Neural crest cell (in vitro differentiated cells): Measurements from ENCODE around the gene EPN1. TPM values are rescaled to one million over a fixed set of nuclear protein-coding genes. Genes with fewer than 3 reads are reported as not detected.
"Not testable (repeated sequence)": the region's sequence is repeated elsewhere in the genome, so short reads cannot be mapped to it uniquely, and the experiment has no call there.

ENCODE experiments used
- DNase-seq: peaks from one replicate; pipeline ENCODE4 v3.0.0; 2021; ENCODE audit warnings: low read depth, mixed read lengths, low spot score
- H3K27ac Mint-ChIP-seq: one replicate; pipeline ENCODE4 v1.8.0; 2021; ENCODE audit warnings: mild to moderate bottlenecking, mixed read lengths; ENCODE audit not compliant: unreplicated experiment
- H3K27me3 Mint-ChIP-seq: 2 replicates; pipeline ENCODE4 v1.8.0; 2021; ENCODE audit warnings: low read depth, mild to moderate bottlenecking, mixed read lengths
- H3K36me3 Mint-ChIP-seq: 2 replicates; pipeline ENCODE4 v1.8.0; 2021; ENCODE audit warnings: low read depth, mild to moderate bottlenecking, mixed read lengths
- H3K4me1 Mint-ChIP-seq: 2 replicates; pipeline ENCODE4 v1.8.0; 2021; ENCODE audit warnings: mixed read lengths
- H3K4me3 Mint-ChIP-seq: one replicate; pipeline ENCODE4 v1.8.0; 2021; ENCODE audit warnings: mild to moderate bottlenecking, mixed read lengths
- H3K9me3 Mint-ChIP-seq: 2 replicates; pipeline ENCODE4 v1.8.0; 2021; ENCODE audit warnings: mixed read lengths
- total RNA-seq: library from RNA; stranded (reverse); gene quantifications from 2 replicates; pipeline ENCODE4 v1.2.1, GENCODE V29; 2021
- TF ChIP-seq, protein P1 (sequence below): fragments of 200-600 bp; sonication (generic); conservative IDR thresholded peaks from 2 replicates; pipeline ENCODE4 v1.5.0; 2021; ENCODE audit warnings: antibody characterized with exemption, mild to moderate bottlenecking

Gene EPN1
- total RNA-seq, 1 donor from 2014 or later = 129 TPM

DNA sequence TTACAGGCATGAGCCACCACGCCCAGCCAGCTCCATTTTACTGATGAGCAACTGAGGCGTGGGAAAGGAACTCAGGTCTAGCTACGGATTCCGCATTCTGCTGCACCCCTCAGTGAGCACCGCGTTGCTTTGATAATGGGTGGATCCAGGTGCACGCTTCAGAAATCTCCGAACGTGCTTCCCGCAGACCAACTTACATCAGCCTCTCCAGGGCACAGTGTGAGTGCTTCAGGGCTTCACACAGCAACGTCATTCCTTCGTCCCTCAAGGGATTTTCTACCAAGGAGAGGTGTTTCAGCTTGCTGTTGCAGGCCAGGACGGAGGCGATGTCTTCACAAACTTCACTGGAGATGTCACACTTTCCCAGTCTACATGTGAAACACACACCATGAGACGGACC is 41.5 kb downstream of the EPN1 start:
- Mint-ChIP-seq H3K36me3 (peaks cover 13% of the 10 kb centered on the region), H3K27ac (no peak overlapping the region), H3K4me1 (no peaks in the 10 kb centered on the region), H3K4me3 (no peak overlapping the region), H3K27me3 (peaks cover 11% of the 10 kb centered on the region), H3K9me3 (peaks cover 18% of the 10 kb centered on the region)
- TF ChIP-seq, protein P1, sequence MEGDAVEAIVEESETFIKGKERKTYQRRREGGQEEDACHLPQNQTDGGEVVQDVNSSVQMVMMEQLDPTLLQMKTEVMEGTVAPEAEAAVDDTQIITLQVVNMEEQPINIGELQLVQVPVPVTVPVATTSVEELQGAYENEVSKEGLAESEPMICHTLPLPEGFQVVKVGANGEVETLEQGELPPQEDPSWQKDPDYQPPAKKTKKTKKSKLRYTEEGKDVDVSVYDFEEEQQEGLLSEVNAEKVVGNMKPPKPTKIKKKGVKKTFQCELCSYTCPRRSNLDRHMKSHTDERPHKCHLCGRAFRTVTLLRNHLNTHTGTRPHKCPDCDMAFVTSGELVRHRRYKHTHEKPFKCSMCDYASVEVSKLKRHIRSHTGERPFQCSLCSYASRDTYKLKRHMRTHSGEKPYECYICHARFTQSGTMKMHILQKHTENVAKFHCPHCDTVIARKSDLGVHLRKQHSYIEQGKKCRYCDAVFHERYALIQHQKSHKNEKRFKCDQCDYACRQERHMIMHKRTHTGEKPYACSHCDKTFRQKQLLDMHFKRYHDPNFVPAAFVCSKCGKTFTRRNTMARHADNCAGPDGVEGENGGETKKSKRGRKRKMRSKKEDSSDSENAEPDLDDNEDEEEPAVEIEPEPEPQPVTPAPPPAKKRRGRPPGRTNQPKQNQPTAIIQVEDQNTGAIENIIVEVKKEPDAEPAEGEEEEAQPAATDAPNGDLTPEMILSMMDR = no peak
- no peak for DNase-seq

DNA sequence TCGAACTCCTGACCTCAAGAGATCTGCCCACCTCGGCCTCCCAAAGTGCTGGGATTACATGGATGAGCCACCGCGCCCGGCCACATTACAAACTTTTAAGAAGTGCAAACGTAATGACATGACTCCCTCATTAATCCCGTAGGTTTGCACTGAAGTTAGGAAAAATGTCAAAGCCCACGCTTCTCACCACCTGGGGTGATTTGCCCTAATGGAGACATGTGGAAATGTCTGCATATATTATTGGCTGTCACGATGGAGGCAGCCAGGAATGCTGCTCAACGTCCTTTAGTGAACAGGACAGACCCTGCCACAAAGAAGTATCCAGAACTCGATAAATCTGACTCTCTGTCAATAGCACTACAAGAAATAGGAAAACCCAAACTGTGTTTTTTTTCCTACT is 42.2 kb downstream of the EPN1 start:
- H3K27ac Mint-ChIP-seq = no peak overlapping the region
- peaks cover 22% of the 10 kb centered on the region for H3K9me3 Mint-ChIP-seq
- no peak for DNase-seq
- TF ChIP-seq, protein P1 = no peak
- H3K27me3 Mint-ChIP-seq = peaks cover 14% of the 10 kb centered on the region
- no peak overlapping the region for H3K4me3 Mint-ChIP-seq
- H3K4me1 Mint-ChIP-seq = no peaks in the 10 kb centered on the region
- H3K36me3 Mint-ChIP-seq = peaks cover 15% of the 10 kb centered on the region

DNA sequence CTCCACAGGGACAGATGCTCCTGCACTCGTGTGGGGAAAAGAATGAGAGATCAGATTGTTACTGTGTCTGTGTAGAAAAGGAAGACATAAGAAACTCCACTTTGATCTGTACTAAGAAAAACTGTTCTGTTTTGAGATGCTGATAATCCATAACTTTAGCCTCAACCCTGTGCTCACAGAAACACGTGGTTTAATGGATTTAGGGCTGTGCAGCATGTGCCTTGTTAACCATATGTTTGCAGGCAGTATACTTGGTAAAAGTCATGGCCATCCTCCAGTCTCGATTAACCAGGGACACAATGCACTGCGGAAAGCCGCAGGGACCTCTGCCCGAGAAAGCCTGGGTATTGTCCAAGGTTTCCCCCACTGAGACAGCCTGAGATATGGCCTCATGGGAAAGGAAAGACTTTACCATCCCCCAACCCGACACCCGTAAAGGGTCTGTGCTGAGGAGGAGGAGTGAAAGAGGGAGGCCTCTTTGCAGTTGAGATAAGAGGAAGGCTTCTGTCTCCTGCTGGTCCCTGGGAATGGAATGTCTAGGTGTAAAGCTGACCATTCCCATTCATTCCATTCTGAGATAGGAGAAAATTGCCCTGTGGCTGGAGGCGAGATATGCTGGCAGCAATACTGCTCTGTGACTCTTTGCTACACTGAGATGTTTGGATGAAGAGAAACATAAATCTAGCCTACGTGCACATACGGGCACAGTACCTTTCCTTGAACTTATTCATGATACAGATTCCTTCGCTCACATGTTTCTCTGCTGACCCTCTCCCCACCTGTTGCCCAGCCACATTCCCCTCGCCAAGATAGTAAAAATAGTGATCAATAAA is 43.1 kb downstream of the EPN1 start:
- H3K9me3 Mint-ChIP-seq = peaks cover 22% of the 10 kb centered on the region
- DNase-seq = not testable (repeated sequence)

DNA sequence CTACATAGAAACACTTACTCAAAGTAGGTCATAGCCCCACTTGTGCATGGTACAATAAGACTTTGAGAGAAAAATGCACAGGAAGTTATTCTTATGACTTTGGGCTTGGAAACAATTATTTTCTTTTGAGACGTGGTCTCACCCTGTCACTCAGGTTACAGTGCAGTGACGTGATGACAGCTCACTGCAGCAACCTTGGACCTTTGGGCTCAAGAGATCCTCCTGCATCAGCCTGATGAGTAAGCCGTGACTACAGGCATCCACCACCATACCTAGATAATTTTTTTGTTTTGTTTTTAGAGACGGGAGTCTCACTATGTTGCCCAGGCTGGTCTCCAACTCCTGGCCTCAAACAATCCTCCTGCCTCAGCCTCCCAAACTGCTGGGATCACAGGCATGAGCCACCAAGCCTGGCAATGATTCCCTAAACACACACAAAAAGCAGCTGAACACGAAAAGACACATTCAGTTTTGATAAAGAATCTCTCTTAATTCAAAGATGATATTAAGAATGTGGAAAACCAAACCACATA is 45.3 kb downstream of the EPN1 start:
- H3K4me1 Mint-ChIP-seq = no peaks in the 10 kb centered on the region
- no peak for DNase-seq
- H3K36me3 Mint-ChIP-seq = peaks cover 9% of the 10 kb centered on the region
- no peak overlapping the region for H3K4me3 Mint-ChIP-seq
- H3K9me3 Mint-ChIP-seq = peaks cover 20% of the 10 kb centered on the region
- no peak overlapping the region for H3K27ac Mint-ChIP-seq
- TF ChIP-seq, protein P1 = no peak
- peaks cover 19% of the 10 kb centered on the region for H3K27me3 Mint-ChIP-seq

More for the DNA sequence above, 43.1 kb downstream of the EPN1 start:
- not testable (repeated sequence) for H3K4me1 Mint-ChIP-seq, H3K4me3 Mint-ChIP-seq, H3K27ac Mint-ChIP-seq
- peaks cover 11% of the 10 kb centered on the region for H3K36me3 Mint-ChIP-seq
- H3K27me3 Mint-ChIP-seq = peaks cover 18% of the 10 kb centered on the region

GRCh38 chr19:55720801-55721200 is 45.8 kb downstream of the EPN1 start:
- H3K36me3 Mint-ChIP-seq = peaks cover 9% of the 10 kb centered on the region
- TF ChIP-seq, protein P1 = no peak
- peaks cover 22% of the 10 kb centered on the region for H3K27me3 Mint-ChIP-seq
- H3K4me1 Mint-ChIP-seq = no peaks in the 10 kb centered on the region
- peaks cover 20% of the 10 kb centered on the region for H3K9me3 Mint-ChIP-seq
- no peak overlapping the region for H3K27ac Mint-ChIP-seq
- DNase-seq = no peak
- no peak overlapping the region for H3K4me3 Mint-ChIP-seq

GRCh38 chr19:55723491-55723890 is 48.5 kb downstream of the EPN1 start:
- Mint-ChIP-seq H3K4me3 (no peak overlapping the region), H3K36me3 (peaks cover 9% of the 10 kb centered on the region), H3K4me1 (no peaks in the 10 kb centered on the region), H3K27me3 (peaks cover 22% of the 10 kb centered on the region), H3K9me3 (peaks cover 18% of the 10 kb centered on the region), H3K27ac (no peak overlapping the region)
- TF ChIP-seq, protein P1 = no peak
- no peak for DNase-seq

DNA sequence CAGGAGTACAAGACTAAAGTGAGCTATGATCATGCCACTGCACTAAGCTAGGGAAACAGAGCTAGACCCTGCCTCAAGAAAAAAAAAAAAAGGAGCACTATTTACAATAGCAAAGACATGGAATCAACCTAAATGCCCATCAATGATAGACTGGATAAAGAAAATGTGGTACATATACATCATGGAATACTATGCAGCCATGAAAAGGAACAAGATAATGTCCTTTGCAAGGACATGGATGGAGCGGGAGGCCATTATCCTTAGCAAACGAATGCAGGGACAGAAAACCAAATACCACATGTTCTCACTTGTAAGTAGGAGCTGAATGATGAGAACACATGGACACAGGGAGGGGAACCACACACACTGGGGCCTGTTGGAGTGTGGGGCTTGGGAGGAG is 55.4 kb downstream of the EPN1 start:
- DNase-seq, H3K36me3 Mint-ChIP-seq, H3K4me1 Mint-ChIP-seq, H3K4me3 Mint-ChIP-seq, H3K9me3 Mint-ChIP-seq, H3K27ac Mint-ChIP-seq: not testable (repeated sequence)
- H3K27me3 Mint-ChIP-seq = peaks cover 15% of the 10 kb centered on the region
